HG03439 (cell line): Measurements from ENCODE around the gene HDAC8.
"Not testable (repeated sequence)": the region's sequence is repeated elsewhere in the genome, so short reads cannot be mapped to it uniquely, and the experiment has no call there.

Experiments
- ATAC-seq: cut with Tn5 transposase; IDR thresholded peaks from one replicate; pipeline ENCODE4 v1.9.1; 2021; ENCODE audit warnings: mild to moderate bottlenecking, moderate library complexity; ENCODE audit not compliant: unreplicated experiment

The HDAC8 gene

GRCh38 chrX:72572248-72573157 is at the start of gene HDAC8:
TSS of gene HDAC8 (minus strand) at chrX:72572843. CDS start at chrX:72572761, 82 bp downstream.
- peak; percentile 96 for ATAC-seq

DNA sequence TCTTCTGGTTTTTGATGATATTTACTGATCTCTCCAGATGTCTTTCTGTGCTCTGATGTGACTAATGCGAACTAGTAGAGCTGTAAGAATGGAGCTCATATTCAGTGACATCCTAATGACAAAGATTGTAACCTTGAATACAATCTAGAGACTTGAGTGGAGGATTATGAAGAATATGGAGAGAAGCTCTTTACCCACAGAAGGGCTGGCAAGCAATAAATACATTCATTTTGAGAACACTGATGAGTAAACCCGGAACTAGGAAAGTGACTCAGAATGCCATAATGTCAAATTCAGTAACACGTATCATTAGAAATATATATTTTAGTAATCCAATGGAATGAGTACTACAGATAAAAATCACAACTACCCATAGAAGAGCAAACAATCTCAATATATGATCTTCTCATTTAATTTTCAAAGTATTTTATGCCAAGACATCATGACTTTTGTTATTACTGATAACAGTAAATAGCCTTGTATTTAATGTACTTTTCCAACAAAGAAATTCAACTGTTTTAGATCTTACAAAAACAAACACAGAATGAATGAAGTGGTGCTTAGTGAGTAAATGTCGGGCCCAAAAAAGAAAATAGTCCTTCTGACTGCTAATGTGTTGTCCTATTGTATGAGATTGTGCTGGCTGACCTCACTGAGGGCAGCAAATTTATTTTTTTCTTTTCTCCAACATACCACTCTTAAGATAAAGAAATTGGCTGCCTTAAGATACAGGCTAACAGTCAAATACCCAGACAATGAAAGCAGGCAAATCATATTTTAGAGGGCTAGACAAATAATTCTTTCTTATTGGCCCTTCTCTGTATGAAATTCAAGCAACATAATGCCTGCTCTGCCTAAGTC is 49.2 kb upstream of the HDAC8 start:
- peak; percentile 83 for ATAC-seq

DNA sequence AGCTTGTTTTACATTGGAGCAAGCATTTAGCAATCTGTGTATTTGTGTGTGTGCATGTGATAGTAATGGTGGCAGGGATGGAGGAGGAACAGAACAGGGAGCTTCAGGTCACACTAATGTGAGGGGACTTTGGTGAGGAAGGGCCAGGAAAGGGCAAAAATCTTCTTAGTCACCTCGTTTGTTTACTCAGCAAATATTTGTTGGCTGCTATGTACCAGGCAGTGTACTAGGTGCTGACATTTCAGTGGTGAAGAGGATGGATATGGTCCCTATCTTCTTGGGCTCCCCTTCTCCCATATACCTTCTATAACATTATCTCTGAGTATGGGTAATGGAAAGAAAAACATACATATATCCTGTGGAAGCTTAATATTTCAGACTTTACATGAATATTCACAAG is 48.5 kb upstream of the HDAC8 start:
- no peak for ATAC-seq

- peak; percentile 54 for ATAC-seq
These were observed 48.0 kb upstream of the HDAC8 start for GRCh38 chrX:72620550-72621145.

GRCh38 chrX:72609313-72609712 is 36.7 kb upstream of the HDAC8 start:
- no peak for ATAC-seq

- no peak for ATAC-seq
These were observed 32.1 kb upstream of the HDAC8 start for GRCh38 chrX:72604705-72605104.

GRCh38 chrX:72604112-72604511 is 31.5 kb upstream of the HDAC8 start:
- ATAC-seq, result no peak

DNA sequence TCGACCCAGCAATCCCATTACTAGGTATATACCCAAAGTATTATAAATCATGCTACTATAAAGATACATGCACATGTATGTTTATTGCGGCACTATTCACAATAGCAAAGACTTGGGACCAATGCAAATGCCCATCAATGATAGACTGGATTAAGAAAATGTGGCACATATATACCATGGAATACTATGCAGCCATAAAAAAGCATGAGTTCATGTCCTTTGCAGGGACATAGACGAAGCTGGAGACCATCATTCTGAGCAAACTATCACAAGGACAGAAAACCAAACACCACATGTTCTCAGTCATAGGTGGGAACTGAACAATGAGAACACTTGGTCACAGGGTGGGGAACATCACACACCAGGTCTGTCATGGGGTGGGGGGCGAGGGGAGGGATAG is 18.4 kb upstream of the HDAC8 start:
- not testable (repeated sequence) for ATAC-seq

- ATAC-seq, result no peak
These were observed 11.5 kb upstream of the HDAC8 start for GRCh38 chrX:72584163-72584562.

GRCh38 chrX:72576141-72576894 is 3.7 kb upstream of the HDAC8 start:
- ATAC-seq, result no peak

DNA sequence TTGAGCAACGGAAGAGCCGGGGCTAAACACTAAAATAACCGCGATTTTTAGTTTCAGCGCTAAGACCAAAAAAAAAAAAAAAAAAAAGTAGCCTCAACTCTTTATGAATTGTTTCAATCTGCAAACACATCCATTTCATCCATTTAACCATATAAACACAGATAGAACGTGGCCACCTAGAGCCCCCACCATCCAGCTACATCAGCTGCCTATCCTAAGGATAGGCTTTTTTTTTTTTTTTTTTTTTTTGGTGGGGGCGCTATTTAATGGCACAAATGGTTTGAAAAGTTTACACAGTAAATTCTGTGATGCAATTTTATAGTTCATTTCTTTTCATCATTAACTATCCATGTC is 492 bp upstream of the HDAC8 start:
- peak; percentile 10 for ATAC-seq

DNA sequence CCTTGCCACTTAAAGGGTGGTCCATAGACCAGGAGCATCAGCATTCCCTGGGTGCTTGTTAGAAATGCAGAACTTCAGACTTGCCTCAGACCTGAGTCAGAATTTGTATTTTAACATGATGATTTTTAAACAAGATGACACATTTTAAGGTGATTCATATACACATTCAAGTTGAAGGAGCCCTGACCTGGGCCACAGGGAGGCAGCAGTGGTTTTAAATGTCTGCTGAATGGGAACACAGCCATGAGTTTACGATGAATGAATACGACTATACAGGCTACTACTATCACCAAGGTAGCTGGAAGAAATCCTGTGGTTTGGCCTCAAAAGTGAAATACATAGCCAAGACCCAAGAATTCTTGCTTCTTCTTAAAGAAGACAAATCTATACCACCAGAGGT is 2.9 kb downstream of the HDAC8 start:
- no peak for ATAC-seq

DNA sequence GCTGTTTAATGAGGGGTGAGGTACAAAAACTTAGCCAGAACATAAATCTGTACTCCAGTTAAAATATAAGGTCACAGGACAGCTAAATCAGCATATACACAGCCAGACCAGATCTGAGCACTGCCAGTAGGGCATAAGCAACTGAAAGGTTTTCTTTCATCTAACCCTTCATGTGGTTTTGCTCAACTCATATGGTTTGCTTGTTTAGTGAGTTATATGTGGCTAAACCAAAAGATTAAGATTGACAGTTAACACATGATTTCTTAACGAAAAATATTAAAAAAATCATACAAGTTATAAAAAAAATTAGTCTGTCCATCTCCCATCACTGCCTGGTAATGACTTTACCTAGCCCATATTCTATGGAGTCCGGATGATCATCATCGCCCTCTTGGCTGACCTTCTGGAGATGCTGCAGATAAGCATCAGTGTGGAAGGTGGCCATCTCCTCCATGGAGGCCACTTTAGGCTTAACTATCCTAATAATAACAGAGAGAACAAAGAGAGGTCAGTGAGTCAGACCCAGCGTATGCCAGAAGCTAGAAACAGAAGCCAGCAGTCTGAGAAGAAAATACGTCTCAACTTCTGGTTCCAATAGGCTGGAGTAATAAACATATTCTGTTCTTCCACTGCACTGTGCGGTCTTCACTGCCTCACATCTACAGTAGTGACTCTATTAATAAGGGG is 4.1 kb downstream of the HDAC8 start:
- ATAC-seq, result no peak

- ATAC-seq, result no peak
These were observed 6.2 kb downstream of the HDAC8 start for GRCh38 chrX:72566448-72566847.

- ATAC-seq, result not testable (repeated sequence)
These were observed 13.0 kb downstream of the HDAC8 start for GRCh38 chrX:72559655-72560054.

DNA sequence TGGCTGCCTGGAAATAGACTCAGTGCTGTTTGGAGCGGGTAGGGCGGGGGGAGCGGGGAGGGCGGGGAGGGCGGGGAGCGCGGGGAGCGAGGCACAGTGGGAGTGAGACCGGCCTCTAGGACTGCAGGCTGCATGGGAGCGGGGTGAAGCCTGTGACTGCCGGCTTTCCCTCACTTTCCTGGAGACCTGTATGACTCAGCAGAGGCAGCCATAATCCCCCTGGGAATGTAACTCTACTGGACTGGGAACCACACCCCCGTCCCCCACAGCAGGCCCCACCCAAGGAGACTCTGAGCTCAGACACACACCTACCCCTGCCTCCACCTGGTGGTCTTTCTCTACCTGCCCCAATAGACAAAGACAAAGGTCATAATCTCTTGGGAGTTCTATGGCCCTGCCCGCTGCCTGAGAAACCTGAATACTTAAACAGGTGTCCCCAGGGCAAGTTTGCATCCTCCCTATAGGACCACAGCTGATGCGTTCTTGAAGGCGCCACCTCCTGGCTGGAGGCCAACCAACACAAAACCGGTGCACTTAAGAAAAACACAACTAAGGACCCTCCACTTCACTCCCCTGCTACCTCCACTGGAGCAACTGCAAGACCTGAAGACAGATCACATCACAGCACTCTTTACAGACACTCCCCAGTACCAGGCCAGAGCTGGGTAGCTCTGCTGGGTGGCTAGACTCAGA is 18.0 kb downstream of the HDAC8 start:
- ATAC-seq, result no peak

DNA sequence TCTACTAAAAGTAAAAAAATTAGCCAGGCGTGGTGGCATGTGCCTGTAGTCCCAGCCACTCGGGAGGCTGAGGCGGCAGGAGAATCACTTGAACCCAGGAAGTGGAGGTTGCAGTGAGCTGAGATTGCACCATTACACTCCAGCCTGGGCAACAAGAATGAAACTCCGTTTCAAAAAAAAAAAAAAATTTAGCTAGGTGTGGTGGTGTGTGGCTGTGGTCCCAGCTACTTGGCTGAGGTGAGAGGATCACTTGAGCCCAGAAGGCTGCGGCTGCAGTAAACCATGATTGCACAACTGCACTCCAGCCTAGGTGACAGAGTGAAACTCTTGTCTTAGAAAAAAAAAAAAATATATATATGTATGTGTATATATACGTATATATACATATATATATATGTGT is 20.2 kb downstream of the HDAC8 start:
- ATAC-seq, result not testable (repeated sequence)

- no peak for ATAC-seq
These were observed 26.7 kb downstream of the HDAC8 start for GRCh38 chrX:72545990-72546389.

- no peak for ATAC-seq
These were observed 32.3 kb downstream of the HDAC8 start for GRCh38 chrX:72540318-72540717.

GRCh38 chrX:72539822-72540221 is 32.8 kb downstream of the HDAC8 start:
- no peak for ATAC-seq
